ENCODE results near the gene IRS1.

DNA sequence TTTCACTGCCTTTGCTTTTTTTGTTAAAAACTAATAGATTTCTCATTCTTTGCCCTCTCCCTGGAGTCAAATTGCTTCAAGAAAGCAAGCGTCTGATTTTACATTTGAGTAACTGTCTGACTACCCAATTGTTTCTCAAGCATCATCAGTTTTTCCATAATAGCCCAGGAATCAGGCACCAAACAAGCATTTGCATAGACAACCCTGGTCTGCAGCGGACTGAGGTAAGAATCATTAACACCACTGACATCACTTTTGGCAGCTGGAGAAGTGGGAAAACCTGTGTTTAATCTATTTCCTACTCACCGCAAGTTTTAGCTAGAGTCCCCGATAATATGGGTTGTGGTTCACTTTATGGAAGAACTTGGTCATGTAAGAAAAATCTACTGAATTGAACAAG lies 55.7 kb downstream of the IRS1 start:
- no peak for TF ChIP-seq SUZ12 (IDR thresholded peaks at IDR 0.05; ENCODE audit: extremely low read depth, insufficient read depth, insufficient read length)
- no peak for TF ChIP-seq YY1 (IDR thresholded peaks at IDR 0.05; ENCODE audit: insufficient read depth, insufficient read length)
